Muscle layer of colon (tissue), 2 donors: Measurements from ENCODE around the gene LCN9.
"Not testable (repeated sequence)": the region's sequence is repeated elsewhere in the genome, so short reads cannot be mapped to it uniquely, and the experiment has no call there.

Experiments
- H3K27ac ChIP-seq: one replicate; pipeline ENCODE4 v1.7.0; 2013; ENCODE audit warnings: low read depth, mild to moderate bottlenecking, low read length, moderate library complexity
- H3K27me3 ChIP-seq, 2 donors: one replicate each; pipeline ENCODE4 v1.7.0; 2013; ENCODE audit warnings: low read length in 2 of 2, mild to moderate bottlenecking in 2 of 2; ENCODE audit not compliant: insufficient read depth in 2 of 2, control insufficient read depth in 1 of 2
- H3K36me3 ChIP-seq: one replicate; pipeline ENCODE4 v1.7.0; 2013; ENCODE audit warnings: mild to moderate bottlenecking, low read length; ENCODE audit not compliant: insufficient read depth
- H3K4me1 ChIP-seq: one replicate; pipeline ENCODE4 v1.7.0; 2013; ENCODE audit warnings: mild to moderate bottlenecking, low read length; ENCODE audit not compliant: insufficient read depth
- H3K4me3 ChIP-seq, 2 donors: one replicate each; pipeline ENCODE4 v1.7.0; 2013; ENCODE audit warnings: low read length in 2 of 2, low read depth in 1 of 2, mild to moderate bottlenecking in 1 of 2, moderate library complexity in 1 of 2
- H3K9ac ChIP-seq: one replicate; pipeline ENCODE4 v1.7.0; 2013; ENCODE audit warnings: low read length
- H3K9me3 ChIP-seq: one replicate; pipeline ENCODE4 v1.7.0; 2013; ENCODE audit warnings: mild to moderate bottlenecking, low read length
- donor health status: abdominal sarcoma.
- donor health status: Adenocarcinoma of cecum.

Gene LCN9

GRCh38 chr9:135620558-135620957 lies 42.6 kb upstream of the LCN9 start:
- H3K4me3 ChIP-seq: no peak overlapping the region
- H3K27ac ChIP-seq: no peak overlapping the region
- no peaks in the 10 kb centered on the region for H3K4me1 ChIP-seq
- H3K9ac ChIP-seq: no peak overlapping the region
- no peaks in the 10 kb centered on the region for H3K9me3 ChIP-seq
- H3K27me3 ChIP-seq: no peaks in the 10 kb centered on the region
- no peaks in the 10 kb centered on the region for H3K36me3 ChIP-seq

DNA sequence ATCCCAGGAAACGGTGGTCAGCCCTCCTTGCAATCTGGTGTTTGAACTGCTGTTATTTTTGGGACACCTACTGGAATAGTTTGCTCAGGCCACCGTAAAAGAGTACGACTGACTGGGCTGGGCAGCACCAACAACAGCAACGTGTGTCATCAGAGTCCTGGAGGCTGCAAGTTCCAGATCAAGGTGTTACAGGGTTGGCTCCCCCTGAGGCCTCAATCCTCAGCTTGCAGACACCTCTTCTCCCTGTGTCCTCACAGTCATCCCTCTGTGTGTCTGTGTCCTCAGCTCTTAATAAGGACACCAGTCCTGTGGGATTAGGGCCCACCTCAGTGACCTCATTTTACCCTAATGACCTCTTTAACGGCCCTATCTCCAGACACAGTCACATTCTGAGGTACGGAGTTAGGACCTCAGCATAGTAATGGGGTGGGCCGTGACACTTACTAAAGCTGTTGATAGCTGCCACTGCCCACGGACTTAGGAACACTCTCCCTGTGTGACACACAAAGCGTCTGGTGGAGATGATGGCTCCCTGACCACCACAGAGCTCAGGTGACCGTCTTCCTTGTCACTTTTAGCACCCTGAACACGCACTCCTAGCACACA lies 40.6 kb upstream of the LCN9 start:
- H3K4me3 ChIP-seq: no peak overlapping the region
- H3K4me1 ChIP-seq: no peaks in the 10 kb centered on the region
- H3K36me3 ChIP-seq: no peaks in the 10 kb centered on the region
- H3K9ac ChIP-seq: no peak overlapping the region
- no peaks in the 10 kb centered on the region for H3K27me3 ChIP-seq
- no peak overlapping the region for H3K27ac ChIP-seq
- H3K9me3 ChIP-seq: peaks cover 5% of the 10 kb centered on the region

GRCh38 chr9:135624282-135624681 lies 38.8 kb upstream of the LCN9 start:
- Histone ChIP-seq H3K36me3 (no peaks in the 10 kb centered on the region), H3K4me1 (no peaks in the 10 kb centered on the region), H3K27me3 (no peaks in the 10 kb centered on the region)

DNA sequence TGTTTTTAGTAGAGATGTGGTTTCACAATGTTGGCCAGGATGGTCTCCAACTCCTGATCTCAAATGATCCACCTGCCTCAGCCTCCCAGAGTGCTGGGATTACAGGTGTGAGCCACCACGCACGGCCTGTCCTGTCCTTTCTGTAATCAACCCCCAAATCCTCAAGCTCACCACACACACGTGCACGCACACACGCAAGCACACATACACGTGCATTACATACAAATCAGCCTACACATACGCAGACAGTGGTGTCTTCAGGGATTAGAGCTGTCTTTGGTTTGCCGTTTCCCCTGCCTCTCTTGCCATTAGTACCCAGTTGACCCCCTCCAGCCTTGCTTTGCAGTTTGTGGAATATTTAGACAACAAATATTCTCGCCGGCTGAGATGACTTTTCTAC lies 30.3 kb upstream of the LCN9 start:
- H3K9me3 ChIP-seq: no peaks in the 10 kb centered on the region
- no peak overlapping the region for H3K4me3 ChIP-seq
- H3K27me3 ChIP-seq: no peaks in the 10 kb centered on the region
- no peak overlapping the region for H3K9ac ChIP-seq
- no peaks in the 10 kb centered on the region for H3K4me1 ChIP-seq
- H3K27ac ChIP-seq: no peak overlapping the region
- H3K36me3 ChIP-seq: no peaks in the 10 kb centered on the region

More at GRCh38 chr9:135624282-135624681, 38.8 kb upstream of the LCN9 start:
- no peak overlapping the region for H3K9ac ChIP-seq
- no peak overlapping the region for H3K4me3 ChIP-seq
- no peak overlapping the region for H3K27ac ChIP-seq
- H3K9me3 ChIP-seq: peaks cover 5% of the 10 kb centered on the region

DNA sequence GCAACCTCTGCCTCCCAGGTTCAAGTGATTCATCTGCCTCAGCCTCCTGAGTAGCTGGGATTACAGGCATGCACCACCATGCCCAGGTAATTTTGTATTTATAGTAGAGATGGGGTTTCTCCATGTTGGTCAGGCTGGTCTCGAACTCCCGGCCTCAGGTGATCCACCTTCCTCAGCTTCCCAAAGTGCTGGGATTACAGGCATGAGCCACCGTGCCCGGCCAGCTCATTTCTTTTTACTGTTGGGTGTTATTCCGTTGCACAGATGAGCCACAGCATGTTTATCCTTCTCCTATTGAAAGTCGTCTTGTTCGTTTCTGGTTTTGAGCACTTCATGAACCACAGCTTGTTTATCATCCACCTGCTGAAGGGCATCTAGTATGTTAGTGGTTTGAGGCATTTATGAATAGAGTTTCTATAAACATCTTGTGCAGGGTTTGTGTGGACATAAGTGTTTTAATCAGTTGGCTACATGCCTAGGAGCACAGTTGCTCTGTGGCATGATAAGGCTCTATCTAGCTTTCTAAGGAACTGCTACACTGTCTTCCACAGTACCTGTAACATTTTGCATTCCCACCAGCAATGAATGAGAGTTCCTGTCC lies 26.1 kb upstream of the LCN9 start:
- H3K36me3 ChIP-seq, H3K27me3 ChIP-seq, H3K27ac ChIP-seq, H3K9me3 ChIP-seq, H3K9ac ChIP-seq, H3K4me1 ChIP-seq, H3K4me3 ChIP-seq: not testable (repeated sequence)

DNA sequence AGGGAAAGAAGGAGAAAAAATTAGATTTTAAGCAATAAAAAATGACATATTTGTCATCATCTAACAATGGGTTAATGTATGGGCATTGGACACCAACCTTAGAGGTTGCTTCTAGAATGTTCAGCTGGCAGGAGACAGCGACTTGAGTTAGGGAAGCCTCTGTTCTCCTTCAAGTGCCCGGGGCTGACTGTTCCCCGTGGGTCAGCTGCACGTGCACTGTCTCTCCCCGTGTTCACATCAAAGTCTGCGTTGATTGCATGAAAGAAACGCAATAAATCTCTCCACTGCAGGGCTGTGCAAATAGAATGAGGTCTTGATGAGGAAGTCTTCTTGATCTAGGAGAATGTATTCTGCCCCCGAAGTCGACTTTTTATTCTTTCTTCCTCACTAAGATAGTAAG lies 23.9 kb upstream of the LCN9 start, which contains the start of gene GLT6D1:
TSS of gene GLT6D1 (minus strand) at position 345 of the 400 bp plus-strand sequence. CDS start 353 bp downstream, outside the sequence.
- Histone ChIP-seq H3K4me1 (no peaks in the 10 kb centered on the region), H3K4me3 (no peak within 1 kb of the TSS), H3K27me3 (no peaks in the 10 kb centered on the region), H3K9ac (no peak within 1 kb of the TSS), H3K9me3 (no peaks in the 10 kb centered on the region), H3K36me3 (no peaks in the 10 kb centered on the region), H3K27ac (no peak within 1 kb of the TSS)

- H3K9ac ChIP-seq: no peak overlapping the region
- no peaks in the 10 kb centered on the region for H3K36me3 ChIP-seq
- H3K4me1 ChIP-seq: no peaks in the 10 kb centered on the region
Observed at GRCh38 chr9:135641047-135641446, 22.1 kb upstream of the LCN9 start.

GRCh38 chr9:135641745-135642144 lies 21.4 kb upstream of the LCN9 start:
- Histone ChIP-seq H3K4me1 (no peaks in the 10 kb centered on the region), H3K9me3 (peaks cover 8% of the 10 kb centered on the region), H3K36me3 (no peaks in the 10 kb centered on the region), H3K27me3 (no peaks in the 10 kb centered on the region), H3K4me3 (no peak overlapping the region), H3K9ac (no peak overlapping the region), H3K27ac (no peak overlapping the region)

More at GRCh38 chr9:135641047-135641446, 22.1 kb upstream of the LCN9 start:
- Histone ChIP-seq H3K27ac (no peak overlapping the region), H3K4me3 (no peak overlapping the region), H3K27me3 (no peaks in the 10 kb centered on the region), H3K9me3 (peaks cover 8% of the 10 kb centered on the region)

- peaks cover 16% of the 10 kb centered on the region for H3K9me3 ChIP-seq
- H3K27me3 ChIP-seq: no peaks in the 10 kb centered on the region
- H3K9ac ChIP-seq: no peak overlapping the region
- H3K4me1 ChIP-seq: no peaks in the 10 kb centered on the region
- H3K27ac ChIP-seq: no peak overlapping the region
- no peak overlapping the region for H3K4me3 ChIP-seq
- H3K36me3 ChIP-seq: no peaks in the 10 kb centered on the region
Observed at GRCh38 chr9:135644631-135645218, 18.4 kb upstream of the LCN9 start.

GRCh38 chr9:135647884-135648283 lies 15.2 kb upstream of the LCN9 start:
- no peaks in the 10 kb centered on the region for H3K27me3 ChIP-seq
- no peak overlapping the region for H3K9ac ChIP-seq
- no peaks in the 10 kb centered on the region for H3K36me3 ChIP-seq
- no peak overlapping the region for H3K27ac ChIP-seq
- H3K4me3 ChIP-seq: no peak overlapping the region
- no peaks in the 10 kb centered on the region for H3K4me1 ChIP-seq
- peaks cover 16% of the 10 kb centered on the region for H3K9me3 ChIP-seq

- Histone ChIP-seq H3K9me3 (peaks cover 16% of the 10 kb centered on the region), H3K4me3 (no peak overlapping the region), H3K4me1 (no peaks in the 10 kb centered on the region), H3K27ac (no peak overlapping the region), H3K36me3 (no peaks in the 10 kb centered on the region), H3K27me3 (no peaks in the 10 kb centered on the region), H3K9ac (no peak overlapping the region)
Observed at GRCh38 chr9:135648494-135649410, 14.4 kb upstream of the LCN9 start.
